Activated effector memory CD4-positive, alpha-beta T cell treated with anti-CD3 and anti-CD28 coated beads, Interleukin-2, amount 50 U/mL, for 16 hours (primary cell): Measurements from ENCODE around the gene ENC1.
"Not testable (repeated sequence)": the region's sequence is repeated elsewhere in the genome, so short reads cannot be mapped to it uniquely, and the experiment has no call there.

Source experiments
- DNase-seq: peaks from one replicate; pipeline ENCODE4 v3.0.0-alpha.2; 2020

The ENC1 gene

DNA sequence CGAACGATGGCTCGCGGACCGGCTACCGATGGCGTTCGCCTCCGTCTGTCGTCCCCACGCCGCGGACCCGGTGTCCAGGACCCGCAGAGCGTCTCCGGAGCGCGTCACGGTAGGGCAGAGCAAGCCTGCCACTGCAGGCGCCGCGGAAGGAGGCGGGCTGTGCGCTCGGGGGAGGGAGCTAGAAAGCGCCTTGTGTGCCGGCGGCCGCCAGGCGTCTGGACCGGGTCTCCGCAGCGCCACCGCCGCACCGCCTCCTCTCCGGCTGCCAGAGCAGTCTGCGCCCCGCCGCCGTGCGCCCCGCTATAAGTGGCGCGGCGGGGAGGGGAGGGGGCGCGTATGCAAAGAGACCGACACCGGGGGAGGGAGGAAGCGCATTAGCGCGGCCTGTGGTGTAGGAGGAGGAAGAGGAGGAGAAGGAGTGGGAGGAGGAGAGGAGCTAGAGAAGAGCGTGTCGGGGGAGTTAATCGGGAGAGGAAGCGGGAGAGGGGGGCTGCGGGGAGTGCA lies at the start of gene ENC1:
ENC1 (minus strand) TSS at position 279 of the 504 bp plus-strand sequence. CDS start 4,243 bp downstream, outside the sequence.
- DNase-seq, result peak; percentile 89

DNA sequence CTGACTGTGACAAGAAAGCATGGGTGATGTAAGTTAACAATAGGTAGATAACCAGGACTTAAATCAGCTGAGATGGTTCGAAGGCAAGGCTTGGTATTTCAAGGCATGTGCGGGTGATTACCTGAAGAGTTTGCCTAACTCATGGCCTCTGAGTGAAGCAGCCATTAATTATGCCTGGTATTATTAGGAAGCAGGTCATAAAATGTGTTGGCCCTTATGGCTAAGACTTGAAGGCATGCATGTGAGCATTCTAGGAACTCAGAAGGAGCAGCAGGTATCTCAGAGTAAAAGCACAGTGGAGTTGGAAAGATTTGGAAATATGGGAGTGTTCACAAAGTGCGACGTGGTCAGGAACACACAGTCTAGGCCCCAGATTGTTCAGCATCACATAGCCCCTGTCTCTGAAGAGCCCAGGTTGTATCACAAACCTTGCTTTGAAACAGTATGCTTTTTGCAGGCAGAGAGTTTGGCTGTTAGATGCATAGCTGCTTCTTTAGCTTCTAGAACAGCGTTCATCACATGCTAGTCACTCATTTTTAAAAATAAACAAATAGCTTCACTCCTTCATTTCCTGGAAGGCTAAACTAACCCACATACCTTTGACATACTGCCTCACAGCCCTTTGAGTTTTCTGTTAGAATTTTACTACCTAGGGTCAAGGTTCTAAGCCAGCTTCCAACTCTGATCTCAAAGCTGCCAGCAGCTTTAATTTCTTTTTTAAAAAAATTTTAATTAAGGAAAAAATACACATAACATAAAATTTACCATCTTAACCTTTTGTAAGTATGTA lies 46.6 kb upstream of the ENC1 start:
- DNase-seq, result no peak

GRCh38 chr5:74685979-74686631 lies 45.6 kb upstream of the ENC1 start:
- no peak for DNase-seq

DNA sequence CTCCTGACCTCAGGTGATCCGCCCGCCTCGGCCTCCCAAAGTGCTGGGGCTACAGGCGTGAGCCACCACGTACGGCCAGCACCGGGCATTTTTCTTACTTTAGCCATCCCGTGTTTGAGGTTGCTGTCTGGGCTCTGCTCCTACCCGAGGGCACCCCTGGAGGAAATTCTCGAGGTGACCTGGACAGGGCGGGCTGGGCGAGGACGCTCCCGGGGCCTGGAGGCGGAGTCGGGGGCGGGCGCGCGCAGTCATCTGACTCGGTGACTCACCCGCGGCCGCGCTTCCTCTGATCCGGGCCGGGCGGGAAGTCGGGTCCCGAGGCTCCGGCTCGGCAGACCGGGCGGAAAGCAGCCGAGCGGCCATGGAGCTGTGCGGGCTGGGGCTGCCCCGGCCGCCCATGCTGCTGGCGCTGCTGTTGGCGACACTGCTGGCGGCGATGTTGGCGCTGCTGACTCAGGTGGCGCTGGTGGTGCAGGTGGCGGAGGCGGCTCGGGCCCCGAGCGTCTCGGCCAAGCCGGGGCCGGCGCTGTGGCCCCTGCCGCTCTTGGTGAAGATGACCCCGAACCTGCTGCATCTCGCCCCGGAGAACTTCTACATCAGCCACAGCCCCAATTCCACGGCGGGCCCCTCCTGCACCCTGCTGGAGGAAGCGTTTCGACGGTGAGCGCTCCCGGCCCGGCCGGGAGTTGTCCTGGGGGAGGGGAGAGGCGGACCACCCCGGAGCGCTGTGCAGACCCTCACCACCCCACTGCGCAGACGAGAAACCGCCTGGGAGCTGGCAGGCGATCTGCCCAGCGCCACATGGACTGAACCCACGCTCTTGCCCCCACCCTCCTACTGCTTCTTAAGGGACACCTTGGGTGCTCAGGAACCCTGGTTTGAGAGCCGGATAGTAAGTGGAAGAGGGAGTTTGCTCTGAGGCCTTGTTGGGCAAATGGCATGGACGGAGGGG lies 44.6 kb upstream of the ENC1 start, which contains the start of gene HEXB:
HEXB (plus strand) TSS at position 334 of the 952 bp plus-strand sequence; CDS start at position 362, 28 bp downstream.
- DNase-seq, result peak; percentile 94

DNA sequence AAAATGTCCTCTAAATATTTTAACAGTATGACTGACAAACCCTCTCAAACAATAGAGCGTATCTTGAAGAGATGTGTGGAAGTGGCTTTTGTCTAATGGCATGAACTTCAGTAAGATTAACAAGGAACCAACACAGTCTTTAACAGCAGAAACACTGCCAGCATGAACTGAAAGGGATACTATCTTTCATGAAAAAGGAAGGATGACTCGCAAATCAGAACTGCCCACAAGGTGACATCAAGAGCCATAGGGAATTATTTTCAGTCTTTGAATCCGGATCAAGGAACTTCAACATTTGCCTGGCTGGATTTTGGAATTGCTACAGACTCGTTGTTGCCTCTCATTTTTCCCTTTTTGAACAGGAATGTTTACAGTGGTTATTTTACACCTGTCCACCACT lies 39.4 kb upstream of the ENC1 start:
- no peak for DNase-seq

GRCh38 chr5:74679300-74679699 lies 38.8 kb upstream of the ENC1 start:
- DNase-seq, result not testable (repeated sequence)

- not testable (repeated sequence) for DNase-seq
These were observed 37.6 kb upstream of the ENC1 start for GRCh38 chr5:74678123-74678522.

DNA sequence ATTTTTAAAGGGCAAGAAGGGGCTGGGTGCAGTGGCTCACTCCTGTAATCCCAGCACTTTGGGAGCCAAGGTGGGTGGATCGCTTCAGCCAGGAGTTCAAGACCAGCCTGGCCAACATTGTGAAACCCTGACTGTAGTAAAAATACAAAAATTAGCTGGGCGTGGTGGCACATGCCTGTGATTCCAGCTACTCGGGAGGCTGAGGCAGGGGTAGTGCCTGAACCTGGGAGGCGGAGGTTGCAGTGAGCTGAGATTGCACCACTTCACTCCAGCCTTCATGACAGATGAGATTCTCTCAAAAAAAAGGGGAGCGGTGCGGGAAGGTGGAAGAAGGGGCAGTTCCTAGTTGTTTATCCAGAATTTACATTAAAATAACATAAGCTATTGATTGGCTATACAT lies 35.9 kb upstream of the ENC1 start:
- DNase-seq, result not testable (repeated sequence)

- no peak for DNase-seq
These were observed 32.7 kb upstream of the ENC1 start for GRCh38 chr5:74673011-74673790.

- DNase-seq, result no peak
These were observed 31.8 kb upstream of the ENC1 start for GRCh38 chr5:74672215-74672877.

- no peak for DNase-seq
These were observed 30.0 kb upstream of the ENC1 start for GRCh38 chr5:74670396-74671038.

DNA sequence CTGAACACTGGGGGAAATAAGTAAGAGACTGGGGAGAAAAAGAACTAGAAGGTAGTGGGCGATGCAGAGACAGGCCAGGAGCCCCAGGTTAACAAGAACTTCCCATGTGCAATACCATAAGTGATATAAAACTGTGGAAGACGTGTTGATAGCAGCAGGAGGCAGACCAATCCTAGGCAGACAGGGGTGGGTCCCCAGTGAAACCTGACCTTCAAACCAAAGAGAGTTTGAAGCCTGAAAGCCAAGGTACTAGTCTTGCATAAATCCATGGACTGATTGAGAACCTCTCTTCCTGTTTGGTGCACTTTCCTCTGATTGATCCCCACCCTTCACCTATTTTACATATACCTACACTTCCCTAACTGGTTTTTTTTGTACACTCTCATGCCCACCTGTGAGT lies 29.3 kb upstream of the ENC1 start:
- DNase-seq, result no peak

GRCh38 chr5:74667396-74667795 lies 26.9 kb upstream of the ENC1 start:
- no peak for DNase-seq

DNA sequence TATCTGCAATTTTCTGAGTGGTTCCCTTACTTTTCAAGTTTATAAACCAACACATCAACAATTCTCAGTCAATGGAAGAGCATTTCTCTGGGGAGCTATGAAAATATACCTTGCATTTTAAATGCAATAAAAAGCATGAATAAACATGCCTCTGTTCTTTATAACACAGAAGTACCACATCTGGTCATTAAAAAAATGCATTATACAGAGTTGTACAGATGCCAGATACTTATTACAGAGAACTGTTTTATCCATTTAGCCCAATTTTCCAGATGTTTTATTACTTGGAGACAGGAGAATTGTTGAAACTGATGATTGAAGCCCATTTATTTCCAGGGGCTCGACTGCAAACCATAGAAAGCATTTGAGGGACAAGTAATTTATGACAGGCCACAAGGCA lies 25.3 kb upstream of the ENC1 start:
- DNase-seq, result no peak

DNA sequence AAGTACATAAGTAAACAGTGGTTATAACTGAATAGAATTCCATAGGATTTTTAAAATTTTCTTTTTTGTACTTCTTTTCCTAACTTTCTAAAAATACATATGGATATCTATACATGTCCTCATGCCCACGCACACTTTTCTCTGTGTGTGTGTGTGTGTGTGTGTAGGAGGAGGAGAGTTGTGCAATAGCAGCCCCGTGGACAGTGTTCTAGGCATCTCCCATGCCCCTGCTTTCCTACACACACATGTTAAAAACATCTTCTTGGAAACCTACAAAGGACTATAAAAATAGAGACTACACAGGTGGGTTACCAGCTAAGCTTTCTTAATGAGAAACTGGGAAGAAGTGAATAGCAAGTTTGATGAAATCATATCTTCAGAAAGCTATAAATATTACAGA lies 24.7 kb upstream of the ENC1 start:
- no peak for DNase-seq

DNA sequence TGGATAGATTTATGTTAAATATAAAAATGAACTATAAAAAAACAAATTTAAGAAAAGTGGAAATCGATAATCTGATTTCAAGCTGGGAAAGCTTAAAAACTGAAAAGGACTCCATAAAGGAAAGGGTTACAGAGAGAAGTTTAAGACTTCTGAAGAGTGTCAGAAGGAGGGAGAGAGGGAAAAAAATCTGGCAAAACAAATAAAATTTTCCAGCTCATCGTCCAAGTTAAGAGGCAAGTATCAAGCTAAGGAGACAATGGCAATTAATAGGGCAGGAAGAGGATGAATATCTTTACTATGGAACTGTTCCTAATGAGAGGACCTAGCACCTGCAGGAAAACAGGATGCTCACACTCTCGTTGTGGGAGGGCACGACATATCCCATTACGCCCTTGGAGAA lies 24.0 kb upstream of the ENC1 start:
- DNase-seq, result no peak

- DNase-seq, result no peak
These were observed 20.3 kb upstream of the ENC1 start for GRCh38 chr5:74660873-74661272.

- DNase-seq, result no peak
These were observed 19.6 kb upstream of the ENC1 start for GRCh38 chr5:74660140-74660539.

DNA sequence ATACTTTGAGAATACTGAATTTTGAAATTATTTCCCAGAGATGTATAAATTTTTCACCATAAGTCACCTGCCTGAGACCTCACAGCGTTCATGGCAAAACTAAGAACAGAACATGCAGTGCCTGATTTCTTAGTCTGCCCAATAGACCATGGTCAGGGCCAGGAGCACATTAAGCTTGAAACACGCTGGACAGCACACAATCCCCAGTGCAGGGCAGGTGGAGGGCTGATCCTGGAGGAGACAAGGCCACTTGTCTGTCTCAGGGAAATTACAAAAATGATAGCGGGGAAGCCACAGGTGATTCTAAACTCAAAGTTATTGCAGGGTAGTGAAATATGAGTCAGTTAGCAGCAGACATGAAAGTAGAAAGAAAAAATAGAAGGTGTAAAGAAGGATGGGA lies 18.6 kb upstream of the ENC1 start:
- no peak for DNase-seq

GRCh38 chr5:74657165-74657564 lies 16.6 kb upstream of the ENC1 start:
- no peak for DNase-seq

- no peak for DNase-seq
These were observed 15.2 kb upstream of the ENC1 start for GRCh38 chr5:74655716-74656115.
